Measurements from ENCODE around the gene GTF2IRD1. TPM values are rescaled to one million over a fixed set of nuclear protein-coding genes. Genes with fewer than 3 reads are reported as not detected.
"Not testable (repeated sequence)": the region's sequence is repeated elsewhere in the genome, so short reads cannot be mapped to it uniquely, and the experiment has no call there.

GTF2IRD1 gene
- total RNA-seq, 4 donors from 2014 or later, result 2.8 to 27.1 (median 17.1) TPM

GRCh38 chr7:74407958-74408357, 45.7 kb upstream of the GTF2IRD1 start:
- no peaks in the 10 kb centered on the region for H3K9me3 ChIP-seq
- DNase-seq, result no peak
- peaks cover 0 to 20% (median 0%) of the 10 kb centered on the region in 3 donors for H3K36me3 ChIP-seq
- no peaks in the 10 kb centered on the region for H3K27me3 ChIP-seq
- H3K4me3 ChIP-seq, result no peak overlapping the region
- TF ChIP-seq CTCF (IDR thresholded peaks at IDR 0.05) (no peak), POLR2A (IDR thresholded peaks at IDR 0.05) (no peak)
- H3K4me1 ChIP-seq, result no peaks in the 10 kb centered on the region
- H3K27ac ChIP-seq, result no peak overlapping the region

- Histone ChIP-seq H3K4me3 (no peak overlapping the region), H3K4me1 (no peaks in the 10 kb centered on the region)
- TF ChIP-seq CTCF (IDR thresholded peaks at IDR 0.05) (no peak), POLR2A (IDR thresholded peaks at IDR 0.05) (no peak)
Observed at GRCh38 chr7:74409571-74409970, 44.1 kb upstream of the GTF2IRD1 start.

DNA sequence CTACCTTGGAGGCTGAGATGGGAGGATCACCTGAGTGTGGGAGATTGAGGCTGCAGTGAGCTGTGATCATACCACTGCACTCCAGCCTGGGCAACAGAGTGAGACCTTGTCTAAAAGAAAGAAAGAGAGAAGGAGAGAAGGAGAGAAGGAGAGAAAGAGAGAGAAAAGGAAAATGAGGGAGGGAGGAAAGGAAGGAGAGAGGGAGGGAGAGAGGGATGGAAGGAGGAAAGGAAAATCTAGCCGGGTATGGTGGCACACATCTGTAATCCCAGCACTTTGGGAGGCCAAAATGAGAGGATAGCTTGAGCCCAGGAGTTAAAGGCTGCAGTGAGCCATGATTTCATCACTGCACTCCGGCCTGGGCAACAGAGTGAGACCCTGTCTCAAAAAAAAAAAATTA, 42.9 kb upstream of the GTF2IRD1 start:
- Histone ChIP-seq H3K9me3 (no peaks in the 10 kb centered on the region), H3K4me3 (no peak overlapping the region), H3K36me3 (no peaks in the 10 kb centered on the region), H3K4me1 (no peaks in the 10 kb centered on the region), H3K27ac (no peak overlapping the region), H3K27me3 (no peaks in the 10 kb centered on the region)
- no peak for TF ChIP-seq POLR2A (IDR thresholded peaks at IDR 0.05)
- TF ChIP-seq CTCF (IDR thresholded peaks at IDR 0.05), result no peak
- DNase-seq, result no peak

More at GRCh38 chr7:74409571-74409970, 44.1 kb upstream of the GTF2IRD1 start:
- no peaks in the 10 kb centered on the region for H3K9me3 ChIP-seq
- H3K27me3 ChIP-seq, result no peaks in the 10 kb centered on the region
- DNase-seq, result no peak
- peaks cover 0 to 6% (median 0%) of the 10 kb centered on the region in 3 donors for H3K36me3 ChIP-seq
- H3K27ac ChIP-seq, result no peak overlapping the region

DNA sequence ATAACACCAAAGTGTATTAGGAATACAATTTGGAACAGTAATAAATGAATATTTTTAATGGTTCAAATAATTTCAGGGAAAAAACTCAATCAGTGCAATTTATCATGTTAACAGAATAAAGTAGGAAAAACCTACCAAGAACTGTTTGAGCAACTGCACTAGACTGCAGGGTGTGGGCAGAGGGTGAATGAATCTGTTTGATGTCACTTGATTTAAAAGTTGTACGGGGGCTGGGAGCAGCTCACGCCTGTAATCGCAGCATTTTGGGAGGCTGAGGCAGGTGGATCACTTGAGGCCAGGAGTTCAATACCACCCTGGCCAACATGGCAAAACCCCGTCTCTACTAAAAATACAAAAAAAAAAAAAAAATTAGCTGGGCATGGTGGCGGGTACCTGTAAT, 42.1 kb upstream of the GTF2IRD1 start:
- not testable (repeated sequence) for DNase-seq, H3K4me3 ChIP-seq, H3K27ac ChIP-seq, H3K4me1 ChIP-seq, H3K36me3 ChIP-seq, H3K27me3 ChIP-seq, H3K9me3 ChIP-seq

DNA sequence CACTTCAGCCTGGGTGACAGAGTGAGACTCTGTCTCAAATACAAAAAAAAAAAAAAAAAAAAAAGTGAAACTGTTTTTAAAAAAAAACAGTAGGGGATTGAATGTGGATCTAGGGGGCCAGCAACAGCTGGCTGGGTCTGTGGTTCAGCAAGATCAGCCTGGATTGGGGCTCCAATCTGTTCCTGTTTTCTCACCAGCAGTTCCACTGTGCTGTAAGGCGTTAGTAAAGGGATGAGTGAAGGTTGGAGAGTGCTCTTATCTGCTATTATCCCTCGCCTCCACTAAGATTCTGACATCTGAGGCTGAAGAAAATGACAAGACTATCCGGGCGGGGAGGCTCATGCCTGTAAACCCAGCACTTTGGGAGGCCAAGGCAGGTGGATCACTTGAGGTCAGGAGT, 41.6 kb upstream of the GTF2IRD1 start:
- TF ChIP-seq POLR2A (IDR thresholded peaks at IDR 0.05) (no peak), CTCF (IDR thresholded peaks at IDR 0.05) (no peak)

GRCh38 chr7:74412603-74413002, 41.1 kb upstream of the GTF2IRD1 start:
- peaks cover 0 to 4% (median 2%) of the 10 kb centered on the region in 4 donors for H3K4me1 ChIP-seq
- H3K27me3 ChIP-seq, result no peaks in the 10 kb centered on the region
- H3K4me3 ChIP-seq, result no peak overlapping the region
- H3K27ac ChIP-seq, result no peak overlapping the region
- no peaks in the 10 kb centered on the region for H3K36me3 ChIP-seq
- TF ChIP-seq POLR2A (IDR thresholded peaks at IDR 0.05) (no peak), CTCF (IDR thresholded peaks at IDR 0.05) (no peak)
- H3K9me3 ChIP-seq, result no peaks in the 10 kb centered on the region
- DNase-seq, result no peak

More for the DNA sequence above, 41.6 kb upstream of the GTF2IRD1 start:
- no peaks in the 10 kb centered on the region for H3K36me3 ChIP-seq
- H3K4me1 ChIP-seq, result no peaks in the 10 kb centered on the region
- DNase-seq, result no peak
- no peaks in the 10 kb centered on the region for H3K9me3 ChIP-seq
- no peaks in the 10 kb centered on the region for H3K27me3 ChIP-seq
- H3K27ac ChIP-seq, result no peak overlapping the region
- H3K4me3 ChIP-seq, result no peak overlapping the region

DNA sequence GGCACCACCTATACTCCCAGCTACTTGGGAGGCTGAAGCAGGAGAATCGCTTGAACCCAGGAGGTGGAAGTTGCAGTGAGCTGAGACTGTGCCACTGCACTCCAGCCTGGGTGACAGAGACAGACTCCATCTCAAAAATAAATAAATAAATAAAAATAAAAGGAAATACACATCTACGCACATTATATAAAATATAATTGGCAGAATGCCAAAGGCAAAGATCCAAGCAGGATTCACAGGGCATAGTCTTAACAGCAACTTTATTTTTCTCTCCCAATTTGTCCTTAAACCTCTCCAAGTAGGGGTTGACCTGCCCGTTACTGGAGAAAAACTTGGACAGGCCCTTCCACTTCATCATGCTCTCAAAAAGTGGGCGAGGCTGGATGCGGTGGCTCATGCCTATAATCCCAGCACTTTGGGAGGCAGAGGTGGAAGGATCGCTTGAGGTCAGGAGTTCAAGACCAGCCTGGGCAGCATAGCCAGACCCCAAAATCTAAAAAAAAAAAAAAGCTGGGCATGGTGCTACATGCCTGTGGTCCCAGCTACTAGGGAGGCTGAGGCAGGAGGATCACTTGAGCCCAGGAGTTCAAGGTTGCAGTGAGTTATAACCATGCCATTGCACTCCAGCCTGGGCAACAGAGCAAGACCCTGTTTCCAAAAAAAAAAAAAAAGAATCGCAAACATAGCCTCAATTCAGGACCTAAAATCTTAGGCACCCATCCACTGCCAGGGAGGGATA, 38.9 kb upstream of the GTF2IRD1 start:
- not testable (repeated sequence) for H3K4me1 ChIP-seq, H3K9me3 ChIP-seq, H3K4me3 ChIP-seq, H3K27me3 ChIP-seq, H3K27ac ChIP-seq, DNase-seq, H3K36me3 ChIP-seq

Data from Peyer's patch (tissue), 4 donors.